Measurements from ENCODE around the gene PTHLH.

Gene PTHLH

GRCh38 chr12:27988594-27989233 lies 16.2 kb upstream of the PTHLH start:
- TF ChIP-seq ZFX (IDR thresholded peaks at IDR 0.05) (no peak), CTCF (conservative IDR thresholded peaks at IDR 0.05) (no peak)
- H3K27ac ChIP-seq = no peak overlapping the region

- no peak overlapping the region for H3K27ac ChIP-seq
Observed at GRCh38 chr12:27987331-27987730, 14.8 kb upstream of the PTHLH start.

GRCh38 chr12:27984275-27984674 lies 11.7 kb upstream of the PTHLH start:
- no peak overlapping the region for H3K27ac ChIP-seq
- TF ChIP-seq ZFX (IDR thresholded peaks at IDR 0.05) (no peak), CTCF (conservative IDR thresholded peaks at IDR 0.05) (no peak)

More at GRCh38 chr12:27987331-27987730, 14.8 kb upstream of the PTHLH start:
- TF ChIP-seq CTCF (conservative IDR thresholded peaks at IDR 0.05) (no peak), ZFX (IDR thresholded peaks at IDR 0.05) (no peak)

- no peak for TF ChIP-seq CTCF (conservative IDR thresholded peaks at IDR 0.05)
- no peak for TF ChIP-seq ZFX (IDR thresholded peaks at IDR 0.05)
- H3K27ac ChIP-seq = no peak overlapping the region
Observed at GRCh38 chr12:27982951-27983350, 10.4 kb upstream of the PTHLH start.

GRCh38 chr12:27982385-27982784 lies 9.9 kb upstream of the PTHLH start:
- TF ChIP-seq CTCF (conservative IDR thresholded peaks at IDR 0.05) = no peak
- no peak for TF ChIP-seq ZFX (IDR thresholded peaks at IDR 0.05)
- no peak overlapping the region for H3K27ac ChIP-seq

- no peak for TF ChIP-seq ZFX (IDR thresholded peaks at IDR 0.05)
- no peak for TF ChIP-seq CTCF (conservative IDR thresholded peaks at IDR 0.05)
- H3K27ac ChIP-seq = no peak overlapping the region
Observed at GRCh38 chr12:27981874-27982273, 9.3 kb upstream of the PTHLH start.

- H3K27ac ChIP-seq = no peak overlapping the region
Observed at GRCh38 chr12:27979145-27979544, 6.6 kb upstream of the PTHLH start.

More at GRCh38 chr12:27979145-27979544, 6.6 kb upstream of the PTHLH start:
- TF ChIP-seq CTCF (conservative IDR thresholded peaks at IDR 0.05) = no peak
- no peak for TF ChIP-seq ZFX (IDR thresholded peaks at IDR 0.05)

Measured in C4-2B (cell line).